Peyer's patch (tissue), 4 donors: ENCODE measurements around the gene SS18L1. TPM values are rescaled to one million over a fixed set of nuclear protein-coding genes. Genes with fewer than 3 reads are reported as not detected.
"Not testable (repeated sequence)": the region's sequence is repeated elsewhere in the genome, so short reads cannot be mapped to it uniquely, and the experiment has no call there.

Experiments used
- DNase-seq, 3 donors: peaks; one replicate each; pipeline ENCODE4 v3.0.0-alpha.2; 2017 to 2019
- H3K27ac ChIP-seq, 4 donors: fragments of 200-600 bp; sonication (generic); one replicate each; pipeline ENCODE4 v1.5.1; 2016 to 2019
- H3K27me3 ChIP-seq, 2 donors: fragments of 200-600 bp; sonication (generic); one replicate each; pipeline ENCODE4 v1.5.1; 2019
- H3K36me3 ChIP-seq, 3 donors: fragments of 200-600 bp; sonication (generic); one replicate each; pipeline ENCODE4 v1.5.1; 2016 to 2019
- H3K4me1 ChIP-seq, 4 donors: fragments of 200-600 bp; sonication (generic); one replicate each; pipeline ENCODE4 v1.5.1; 2016 to 2019
- H3K4me3 ChIP-seq, 4 donors: fragments of 200-600 bp; sonication (generic); 1 replicate in 3 of 4; 2 replicates in 1 of 4; pipeline ENCODE4 v1.5.1; 2016 to 2019; ENCODE audit warnings: mild to moderate bottlenecking in 1 of 4
- H3K9me3 ChIP-seq, 4 donors: fragments of 200-600 bp; sonication (generic); one replicate each; pipeline ENCODE4 v1.5.1; 2016 to 2019; ENCODE audit warnings: mild to moderate bottlenecking in 1 of 4
- CTCF ChIP-seq, 6 experiments: fragments of 450-650 bp in 4 of 6; fragments of 200-600 bp in 2 of 6; sonication (generic) in 1 of 6; IDR thresholded peaks; one replicate each; pipeline ENCODE4 v1.5.1; 2017 to 2019; ENCODE audit warnings: antibody characterized with exemption in 6 of 6, mild to moderate bottlenecking in 3 of 6, moderate library complexity in 1 of 6
- POLR2A ChIP-seq, 2 donors: fragments of 450-650 bp; IDR thresholded peaks; one replicate each; pipeline ENCODE4 v1.5.1; 2017; ENCODE audit warnings: antibody characterized with exemption in 2 of 2, mild to moderate bottlenecking in 2 of 2, moderate library complexity in 2 of 2
- total RNA-seq, 4 donors: library from RNA; depleted of rRNA; stranded (reverse); fragments of >200 nt; gene quantifications; one replicate each; pipeline ENCODE4 v1.1.0, GENCODE V29; 2016

Gene SS18L1
- total RNA-seq, 4 donors from 2014 or later: 14.9 to 27.2 (median 24.5) TPM

- TF ChIP-seq CTCF (IDR thresholded peaks at IDR 0.05): no peak
- TF ChIP-seq POLR2A (IDR thresholded peaks at IDR 0.05): no peak
- H3K9me3 ChIP-seq: peaks cover 0 to 43% (median 16%) of the 10 kb centered on the region in 4 donors
- no peak for DNase-seq
- no peaks in the 10 kb centered on the region for H3K27me3 ChIP-seq
- H3K36me3 ChIP-seq: no peaks in the 10 kb centered on the region
- H3K4me1 ChIP-seq: peaks cover 0 to 3% (median 0%) of the 10 kb centered on the region in 4 donors
- H3K27ac ChIP-seq: no peak overlapping the region
- H3K4me3 ChIP-seq: no peak overlapping the region
Observed at GRCh38 chr20:62114894-62115293, 28.7 kb upstream of the SS18L1 start.

- not testable (repeated sequence) for H3K36me3 ChIP-seq, H3K4me3 ChIP-seq, H3K4me1 ChIP-seq, H3K27ac ChIP-seq, DNase-seq, H3K27me3 ChIP-seq
- H3K9me3 ChIP-seq: peaks cover 0 to 41% (median 11%) of the 10 kb centered on the region in 4 donors
Observed at GRCh38 chr20:62115800-62116407, 27.7 kb upstream of the SS18L1 start.

GRCh38 chr20:62116558-62117361, 26.8 kb upstream of the SS18L1 start:
- H3K27me3 ChIP-seq: no peaks in the 10 kb centered on the region
- H3K4me3 ChIP-seq: no peak overlapping the region
- peaks cover 0 to 10% (median 1%) of the 10 kb centered on the region in 4 donors for H3K4me1 ChIP-seq
- no peak for TF ChIP-seq CTCF (IDR thresholded peaks at IDR 0.05)
- no peak for TF ChIP-seq POLR2A (IDR thresholded peaks at IDR 0.05)
- no peaks in the 10 kb centered on the region for H3K36me3 ChIP-seq
- DNase-seq: no peak
- H3K9me3 ChIP-seq: peaks cover 0 to 40% (median 7%) of the 10 kb centered on the region in 4 donors
- no peak overlapping the region for H3K27ac ChIP-seq

- no peaks in the 10 kb centered on the region for H3K36me3 ChIP-seq
- DNase-seq: no peak
- TF ChIP-seq POLR2A (IDR thresholded peaks at IDR 0.05) (no peak), CTCF (IDR thresholded peaks at IDR 0.05) (no peak)
- H3K9me3 ChIP-seq: peaks cover 0 to 34% (median 5%) of the 10 kb centered on the region in 4 donors
- H3K4me3 ChIP-seq: no peak overlapping the region
- H3K27me3 ChIP-seq: no peaks in the 10 kb centered on the region
- no peak overlapping the region for H3K27ac ChIP-seq
- H3K4me1 ChIP-seq: peaks cover 0 to 10% (median 1%) of the 10 kb centered on the region in 4 donors
Observed at GRCh38 chr20:62117362-62117646, 26.3 kb upstream of the SS18L1 start.

GRCh38 chr20:62117658-62118057, 25.9 kb upstream of the SS18L1 start:
- TF ChIP-seq CTCF (IDR thresholded peaks at IDR 0.05) (no peak), POLR2A (IDR thresholded peaks at IDR 0.05) (no peak)
- no peaks in the 10 kb centered on the region for H3K36me3 ChIP-seq
- H3K4me1 ChIP-seq: peaks cover 0 to 10% (median 1%) of the 10 kb centered on the region in 4 donors
- peak overlapping the region in 1 of 4 donors; percentile 25 for H3K27ac ChIP-seq
- H3K9me3 ChIP-seq: peaks cover 0 to 31% (median 3%) of the 10 kb centered on the region in 4 donors
- DNase-seq: peak in 2 of 3 donors; percentile 74 to 87
- H3K27me3 ChIP-seq: no peaks in the 10 kb centered on the region
- H3K4me3 ChIP-seq: no peak overlapping the region
